HG03103 (cell line): Measurements from ENCODE around the gene IL24.
"Not testable (repeated sequence)": the region's sequence is repeated elsewhere in the genome, so short reads cannot be mapped to it uniquely, and the experiment has no call there.

Experiments
- ATAC-seq: cut with Tn5 transposase; IDR thresholded peaks from one replicate; pipeline ENCODE4 v1.9.1; 2021; ENCODE audit warnings: low read depth; ENCODE audit not compliant: unreplicated experiment

IL24 gene, protein sequence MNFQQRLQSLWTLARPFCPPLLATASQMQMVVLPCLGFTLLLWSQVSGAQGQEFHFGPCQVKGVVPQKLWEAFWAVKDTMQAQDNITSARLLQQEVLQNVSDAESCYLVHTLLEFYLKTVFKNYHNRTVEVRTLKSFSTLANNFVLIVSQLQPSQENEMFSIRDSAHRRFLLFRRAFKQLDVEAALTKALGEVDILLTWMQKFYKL

DNA sequence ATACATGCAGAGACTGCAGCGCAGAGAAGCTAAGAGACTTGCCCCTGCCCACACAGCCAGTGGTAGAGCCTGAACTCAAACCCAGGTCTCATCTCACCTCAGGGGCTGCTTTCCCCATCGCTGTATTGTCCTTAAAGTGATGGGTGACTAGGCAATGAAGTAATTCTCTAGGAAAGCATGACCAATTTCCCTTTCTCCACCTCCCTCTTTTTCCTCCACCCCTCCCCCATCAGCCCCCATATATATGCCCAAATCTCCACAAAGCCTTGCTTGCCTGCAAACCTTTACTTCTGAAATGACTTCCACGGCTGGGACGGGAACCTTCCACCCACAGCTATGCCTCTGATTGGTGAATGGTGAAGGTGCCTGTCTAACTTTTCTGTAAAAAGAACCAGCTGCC, at the start of gene IL24:
TSS of gene IL24 (plus strand) at position 269 of the 400 bp plus-strand sequence. CDS start 390 bp downstream, outside the sequence.
- no peak for ATAC-seq

DNA sequence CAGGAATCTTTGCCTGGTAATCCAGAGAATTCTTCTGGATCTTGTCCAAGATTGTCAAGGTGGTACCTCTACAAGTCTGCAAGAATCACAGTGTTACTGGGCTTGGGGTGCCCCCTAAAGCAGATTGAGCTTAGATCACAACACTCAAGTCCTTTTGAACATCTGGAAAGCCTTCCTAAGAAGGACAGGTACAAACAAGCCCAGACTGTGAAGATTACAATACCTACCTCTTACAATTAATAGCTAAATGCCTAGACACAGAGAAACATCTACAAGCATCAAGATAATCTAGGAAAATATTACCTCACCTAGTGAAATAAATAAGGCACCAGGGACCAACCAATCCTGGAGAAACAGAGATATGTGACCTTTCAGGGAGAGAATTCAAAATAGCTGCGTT, 49.3 kb upstream of the IL24 start:
- ATAC-seq = no peak

DNA sequence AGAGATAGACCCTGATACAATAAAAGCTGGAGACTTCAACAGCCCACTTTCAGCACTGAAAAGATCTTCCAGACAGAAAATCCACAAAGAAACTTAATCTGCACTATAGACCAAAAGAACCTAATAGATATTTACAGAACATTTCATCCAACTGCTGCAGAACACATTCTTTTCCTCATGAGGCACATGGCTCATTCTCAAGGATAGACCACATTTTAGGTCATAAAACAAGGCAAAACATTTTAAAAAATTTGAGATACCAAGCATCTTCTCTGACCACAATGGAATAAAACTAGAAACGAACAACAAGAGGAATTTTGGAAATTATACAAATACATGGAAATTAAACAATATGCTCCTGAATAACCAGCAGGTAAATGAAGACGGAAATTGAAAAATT, 46.8 kb upstream of the IL24 start:
- ATAC-seq = no peak

DNA sequence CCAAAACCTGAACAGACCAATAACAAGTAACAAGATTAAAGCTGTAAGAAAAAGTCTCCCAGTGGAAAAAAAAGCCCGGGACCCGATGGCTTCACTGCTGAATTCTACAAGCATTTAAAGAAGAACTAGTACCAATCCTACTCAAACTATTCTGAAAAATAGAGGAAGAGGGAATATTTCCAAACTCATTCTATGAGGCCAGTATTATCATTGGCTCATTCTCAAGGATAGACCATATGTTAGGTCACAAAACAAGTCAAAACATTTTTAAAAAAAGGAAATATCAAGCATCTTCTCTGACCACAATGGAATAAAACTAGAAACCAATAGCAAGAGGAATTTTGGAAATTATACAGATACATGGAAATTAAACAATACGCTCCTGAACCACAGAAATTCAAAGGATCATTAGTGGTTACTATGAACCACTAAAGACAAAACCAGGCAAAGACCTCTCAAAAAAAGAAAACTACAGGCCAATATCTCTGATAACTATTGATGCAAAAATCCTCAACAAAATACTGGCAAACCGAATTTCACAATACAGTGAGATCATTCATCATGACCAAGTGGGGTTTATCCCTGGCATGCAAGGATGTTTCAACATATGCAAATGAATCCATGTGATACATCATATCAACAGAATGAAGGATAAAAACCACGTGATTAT, 45.8 kb upstream of the IL24 start:
- no peak for ATAC-seq

DNA sequence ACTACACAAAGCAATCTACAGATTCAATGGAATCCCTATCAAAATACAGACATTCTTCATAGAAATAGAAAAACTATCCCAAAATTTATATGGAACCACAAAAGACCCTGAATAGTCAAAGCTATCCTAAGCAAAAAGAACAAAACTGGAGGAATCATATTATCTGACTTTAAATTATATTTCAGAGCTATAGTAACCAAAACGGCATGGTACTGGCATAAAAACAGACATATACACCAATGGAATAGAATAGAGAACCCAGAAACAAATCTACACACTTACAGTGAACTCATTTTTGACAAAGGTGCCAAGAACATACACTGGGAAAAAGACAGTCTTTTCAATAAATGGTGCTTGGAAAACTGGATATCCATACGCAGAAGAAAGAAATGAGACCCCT, 44.6 kb upstream of the IL24 start:
- not testable (repeated sequence) for ATAC-seq

DNA sequence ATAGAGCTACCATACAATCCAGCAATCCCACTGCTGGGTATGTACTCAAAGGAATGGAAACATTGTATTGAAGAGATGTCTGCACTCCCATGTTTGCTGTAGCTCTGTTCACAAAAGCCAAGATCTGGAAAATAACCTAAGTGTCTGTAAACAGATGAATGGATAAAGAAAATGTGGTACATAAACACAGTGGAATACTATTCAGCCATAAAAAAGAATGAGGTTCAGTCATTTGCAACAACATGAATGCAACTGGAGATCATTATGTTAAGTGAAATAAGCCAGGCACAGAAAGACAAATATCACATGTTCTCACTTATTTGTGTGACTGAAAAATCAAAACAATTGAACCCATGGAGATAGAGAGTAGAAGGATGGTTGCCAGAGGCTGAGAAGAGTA, 43.5 kb upstream of the IL24 start:
- ATAC-seq = not testable (repeated sequence)

DNA sequence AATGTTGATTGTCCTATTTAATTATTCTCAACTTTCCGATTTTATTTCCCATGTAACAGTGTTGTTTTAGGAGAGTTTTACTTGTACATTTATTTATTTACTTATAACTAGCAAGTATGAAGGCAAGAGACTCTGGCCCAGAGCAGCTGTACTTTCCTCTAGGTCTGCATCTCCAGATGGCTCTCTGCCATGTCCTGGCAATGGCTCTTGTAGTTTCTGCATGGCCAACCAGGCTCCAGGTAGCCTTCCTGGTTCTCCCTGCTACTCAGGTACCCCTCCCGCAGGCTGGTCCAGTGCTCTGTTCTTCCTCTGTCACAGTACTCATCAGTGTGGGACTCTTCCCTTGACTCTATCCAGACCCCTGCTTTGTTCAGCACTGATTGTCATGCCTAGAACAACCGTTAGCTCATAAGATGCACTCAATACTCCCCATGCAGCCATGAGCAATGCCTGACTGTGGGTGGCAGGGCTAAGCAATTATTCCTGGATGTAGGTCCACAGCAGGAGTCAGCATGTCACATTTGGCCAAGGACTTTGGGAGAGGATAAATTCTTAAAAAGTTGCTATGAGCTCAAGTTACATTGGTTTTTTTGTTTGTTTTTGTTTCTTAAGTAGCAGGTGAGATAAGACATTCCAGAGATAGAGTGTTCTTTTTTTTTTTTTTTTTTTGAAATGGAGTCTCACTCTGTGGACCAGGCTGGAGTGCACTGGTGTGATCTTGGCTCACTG, 42.7 kb upstream of the IL24 start:
- no peak for ATAC-seq

DNA sequence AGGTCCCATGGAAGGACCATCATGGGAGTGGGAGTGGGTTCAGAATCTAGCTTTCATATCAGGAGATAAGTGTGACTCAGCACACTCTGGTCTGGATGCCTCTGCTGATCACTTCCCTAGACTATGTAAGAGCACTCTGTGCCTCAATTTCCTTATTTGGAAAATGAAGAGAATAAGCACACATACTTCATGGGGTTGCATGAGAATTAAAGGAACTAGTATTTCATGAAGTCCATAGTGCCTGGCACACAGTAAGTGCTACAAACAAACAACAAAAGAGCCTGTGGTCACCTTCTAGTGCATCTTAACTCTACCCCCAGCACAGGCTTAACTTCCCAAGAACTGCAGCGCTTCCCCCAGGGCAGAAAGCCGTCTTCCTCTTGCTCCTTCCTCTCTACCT, 41.4 kb upstream of the IL24 start:
- ATAC-seq = no peak

DNA sequence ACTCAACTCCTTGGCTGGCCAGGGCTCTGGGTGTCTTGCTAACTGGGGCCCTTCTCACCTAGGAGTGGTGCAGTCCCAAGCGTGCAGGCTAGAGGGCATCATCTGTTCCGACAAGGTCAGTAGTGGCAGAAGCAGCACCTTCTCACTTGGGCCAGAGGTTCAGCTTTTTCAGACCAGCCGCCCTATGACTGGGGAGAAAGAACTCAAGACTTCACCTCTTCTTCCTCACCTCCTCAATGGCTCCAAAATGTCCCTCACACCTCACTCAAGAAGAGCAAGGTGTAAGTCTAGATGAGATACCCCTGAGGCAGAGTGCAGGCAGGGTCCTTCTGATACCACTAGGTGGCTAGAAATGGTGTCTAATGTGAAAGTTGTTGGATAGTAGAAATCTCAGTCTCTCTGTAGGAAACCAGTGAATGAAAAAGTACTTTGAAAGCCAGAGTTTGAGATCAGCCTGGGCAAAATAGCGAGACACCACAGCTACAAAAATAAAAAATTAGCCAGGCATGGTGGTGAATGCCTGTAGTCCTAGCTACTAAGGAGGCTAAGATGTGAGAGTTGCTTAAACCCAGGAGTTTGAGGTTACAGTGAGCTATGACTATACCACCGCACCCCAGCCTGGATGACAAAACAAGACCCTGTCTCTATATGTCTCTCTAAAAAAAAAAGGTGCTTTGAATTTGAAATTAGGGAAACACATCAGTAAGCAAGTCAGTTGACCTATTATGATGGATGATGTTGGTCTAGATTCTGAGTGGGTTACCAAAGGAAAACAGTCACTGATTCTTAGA, 40.4 kb upstream of the IL24 start:
- ATAC-seq = no peak

DNA sequence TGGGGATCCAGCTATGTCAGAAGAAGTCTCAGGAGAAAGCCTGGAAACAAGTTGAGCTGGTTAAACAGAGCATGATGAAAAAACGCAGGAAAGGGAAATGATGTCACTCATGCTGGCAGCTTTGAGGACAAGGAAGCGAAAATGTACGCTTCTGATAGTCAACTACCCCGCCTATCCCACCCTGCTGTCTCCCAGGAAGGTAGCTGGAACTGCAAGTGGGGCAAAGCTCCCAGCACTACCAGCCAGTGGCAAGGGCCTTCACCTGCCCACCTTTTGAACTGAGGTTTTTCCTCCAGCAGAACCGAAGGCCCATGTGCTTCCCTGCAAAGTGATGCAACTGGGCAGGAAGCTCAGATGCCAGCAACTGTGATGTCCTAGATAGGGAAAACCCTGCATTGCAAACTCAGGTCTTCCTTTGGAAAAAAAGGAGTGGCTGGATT, 38.1 kb upstream of the IL24 start:
- no peak for ATAC-seq

DNA sequence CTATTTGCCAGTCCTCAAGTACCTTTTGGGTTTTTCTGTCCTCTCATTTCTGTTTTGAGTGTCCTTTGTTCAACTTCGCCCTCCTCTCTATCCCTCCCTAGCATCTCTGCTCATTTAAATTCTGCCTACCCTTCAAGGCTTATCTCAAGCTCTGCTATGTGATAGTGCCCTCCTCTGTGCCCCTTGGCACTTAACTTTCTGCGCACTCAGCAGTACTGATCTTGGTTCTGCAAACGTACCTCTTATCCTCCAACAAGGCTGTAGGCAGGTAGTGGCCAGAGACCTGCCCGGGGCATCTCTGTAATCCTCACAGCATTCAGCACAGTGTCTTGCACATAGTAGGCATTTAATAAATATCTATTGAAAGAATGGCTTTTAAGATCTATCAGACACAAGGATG, 37.1 kb upstream of the IL24 start:
- no peak for ATAC-seq

DNA sequence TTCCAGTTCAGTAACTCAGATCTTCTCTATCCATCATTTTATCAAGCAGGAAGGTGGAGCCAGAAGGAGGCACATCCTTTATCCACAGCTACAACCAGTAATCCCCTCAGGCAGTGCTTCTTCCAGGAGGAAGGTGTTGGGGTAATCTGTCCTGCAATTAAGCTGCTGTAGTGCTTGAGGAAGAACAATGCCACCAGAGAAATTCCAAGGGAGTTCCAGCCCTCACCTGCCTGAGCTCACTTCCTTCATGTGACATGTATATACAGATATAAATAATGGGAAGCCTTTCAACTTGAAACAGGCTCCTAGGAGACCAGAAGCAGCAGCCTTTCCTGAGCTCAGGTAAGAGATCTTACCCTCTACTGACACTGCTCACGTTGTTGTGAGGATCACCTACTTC, 34.0 kb upstream of the IL24 start:
- ATAC-seq = no peak

DNA sequence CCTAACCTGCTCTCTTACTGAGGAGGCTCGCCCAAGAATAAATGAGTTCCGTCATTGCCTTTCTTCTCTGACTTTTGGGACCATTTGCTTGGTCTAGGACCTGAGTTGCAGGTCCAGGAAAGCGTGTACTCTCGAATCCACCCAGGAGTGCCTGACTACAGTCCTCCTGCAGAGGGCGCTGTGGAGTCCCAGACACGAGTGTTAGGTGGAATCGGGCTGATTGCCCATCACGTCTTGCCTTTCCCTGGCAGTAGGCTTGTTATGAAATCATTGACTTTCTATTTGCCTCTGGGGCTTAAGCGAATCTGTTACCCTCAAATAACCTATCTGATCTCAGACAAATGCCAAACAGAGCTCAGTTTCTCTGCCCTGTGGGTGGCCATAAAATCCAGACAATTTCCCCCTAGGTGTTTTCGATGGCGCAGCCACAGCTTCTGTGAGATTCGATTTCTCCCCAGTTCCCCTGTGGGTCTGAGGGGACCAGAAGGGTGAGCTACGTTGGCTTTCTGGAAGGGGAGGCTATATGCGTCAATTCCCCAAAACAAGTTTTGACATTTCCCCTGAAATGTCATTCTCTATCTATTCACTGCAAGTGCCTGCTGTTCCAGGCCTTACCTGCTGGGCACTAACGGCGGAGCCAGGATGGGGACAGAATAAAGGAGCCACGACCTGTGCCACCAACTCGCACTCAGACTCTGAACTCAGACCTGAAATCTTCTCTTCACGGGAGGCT, 32.1 kb upstream of the IL24 start, which contains the start of gene IL20:
TSS of gene IL20 (plus strand) at position 685 of the 733 bp plus-strand sequence. CDS start 230 bp downstream, outside the sequence.
- ATAC-seq = no peak

DNA sequence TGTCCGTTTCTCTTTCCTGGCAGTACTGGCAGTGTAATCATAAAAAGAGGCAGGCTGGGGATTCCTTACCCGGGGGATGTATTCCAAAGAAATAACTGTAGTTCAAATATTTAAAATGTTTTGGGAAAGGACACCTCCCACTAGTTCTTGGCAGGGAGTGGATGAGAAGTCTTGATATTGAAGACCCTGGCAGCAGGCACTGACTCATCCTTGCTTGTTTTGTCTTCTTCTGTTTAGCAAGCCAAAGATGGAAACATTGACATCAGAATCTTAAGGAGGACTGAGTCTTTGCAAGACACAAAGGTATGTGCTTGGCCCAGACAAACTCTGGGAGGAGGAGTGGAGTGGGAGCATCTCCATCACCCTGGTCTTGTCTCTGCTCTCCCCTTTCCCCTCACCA, 31.2 kb upstream of the IL24 start:
- ATAC-seq = no peak

DNA sequence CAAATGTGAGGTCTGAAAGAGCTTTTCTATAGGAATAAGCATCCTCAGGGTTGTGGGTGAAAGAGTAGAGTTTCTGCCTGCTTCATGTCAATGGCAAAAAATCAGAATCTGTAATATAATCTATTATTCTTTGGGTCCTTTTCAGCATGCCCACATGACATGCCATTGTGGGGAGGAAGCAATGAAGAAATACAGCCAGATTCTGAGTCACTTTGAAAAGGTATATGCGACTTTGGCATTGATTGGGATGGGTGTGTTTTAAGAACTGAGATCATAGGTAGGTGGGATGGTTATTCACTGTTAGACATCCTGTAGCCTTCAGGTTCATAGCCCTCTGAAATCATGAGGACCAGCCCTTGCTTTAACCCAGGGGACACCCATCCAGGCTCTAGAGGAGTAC, 30.0 kb upstream of the IL24 start:
- ATAC-seq = no peak

DNA sequence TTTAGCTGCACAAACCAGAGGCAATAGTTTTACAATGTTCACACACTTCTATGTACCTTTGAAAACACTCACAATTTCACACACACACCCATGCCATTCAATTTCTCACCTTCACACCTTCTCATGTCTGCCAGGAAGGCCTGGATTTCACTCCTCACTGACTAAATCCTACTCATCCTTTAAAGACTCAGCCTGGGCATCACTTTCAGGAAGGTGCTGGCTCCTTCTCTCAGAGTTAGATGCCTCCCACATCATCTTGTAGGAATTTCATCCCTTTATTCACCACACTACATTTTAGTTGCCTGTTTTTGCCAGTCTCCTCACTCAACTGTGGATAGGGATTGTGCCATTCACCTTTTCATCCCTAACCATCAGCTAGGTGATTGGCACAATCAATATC, 29.5 kb upstream of the IL24 start:
- no peak for ATAC-seq

DNA sequence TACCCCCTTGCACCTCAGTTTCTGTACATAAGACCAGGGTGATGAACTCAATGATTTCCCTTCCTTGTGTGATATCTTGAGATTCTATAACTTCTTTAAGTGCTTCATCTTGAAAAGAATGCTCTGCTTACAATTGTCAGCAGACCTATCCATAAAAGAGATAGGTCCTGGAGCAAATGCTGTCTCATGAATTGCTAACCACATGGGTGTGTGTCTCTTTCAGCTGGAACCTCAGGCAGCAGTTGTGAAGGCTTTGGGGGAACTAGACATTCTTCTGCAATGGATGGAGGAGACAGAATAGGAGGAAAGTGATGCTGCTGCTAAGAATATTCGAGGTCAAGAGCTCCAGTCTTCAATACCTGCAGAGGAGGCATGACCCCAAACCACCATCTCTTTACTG, 29.0 kb upstream of the IL24 start:
- no peak for ATAC-seq

DNA sequence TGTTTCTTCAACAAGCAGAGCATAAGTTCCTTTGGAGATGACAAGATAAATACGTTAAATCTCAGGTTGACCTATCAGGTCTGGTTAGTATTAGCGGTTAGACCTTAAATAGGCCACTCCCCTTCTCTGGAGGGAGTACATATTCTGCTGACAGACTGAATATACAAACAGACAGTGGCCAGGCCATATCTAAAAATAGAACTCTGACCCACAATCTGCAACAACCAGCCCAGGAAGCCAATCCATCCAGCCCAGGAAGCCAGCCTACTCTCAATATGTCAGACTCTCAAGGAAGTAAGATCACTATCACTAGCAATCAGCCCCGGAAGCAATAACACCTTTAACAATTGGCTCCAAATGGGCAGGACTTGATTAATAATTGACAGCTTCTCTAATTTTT, 25.1 kb upstream of the IL24 start:
- ATAC-seq = no peak

DNA sequence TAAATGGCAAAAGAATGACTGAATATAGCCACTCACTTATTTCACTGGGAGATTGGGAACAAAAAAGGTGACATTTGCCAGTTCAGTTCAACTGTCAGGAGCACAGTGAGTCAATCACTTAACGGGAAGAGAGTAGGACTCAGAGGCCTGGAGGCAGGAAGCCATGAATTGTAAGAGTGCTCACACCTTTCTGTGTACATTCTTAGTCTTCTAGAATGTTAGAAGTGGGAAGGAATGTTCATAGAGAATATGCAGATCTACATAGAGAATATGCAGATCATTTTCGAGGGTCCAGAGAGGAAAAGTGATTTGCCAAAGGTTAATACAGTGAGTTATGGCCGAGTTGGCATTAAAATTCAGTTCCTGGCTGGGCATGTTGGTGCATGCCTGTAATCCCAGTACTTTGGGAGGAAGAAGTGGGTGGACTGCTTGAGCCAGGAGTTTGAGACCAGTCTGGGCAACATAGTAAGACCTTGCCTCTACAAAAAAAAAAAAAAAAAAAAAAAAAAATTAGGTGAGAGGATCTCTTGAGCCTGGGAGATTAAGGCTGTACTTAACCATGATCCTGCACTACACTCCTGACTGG, 23.5 kb upstream of the IL24 start:
- ATAC-seq = no peak
